ENCODE data around the gene TNS1.

DNA sequence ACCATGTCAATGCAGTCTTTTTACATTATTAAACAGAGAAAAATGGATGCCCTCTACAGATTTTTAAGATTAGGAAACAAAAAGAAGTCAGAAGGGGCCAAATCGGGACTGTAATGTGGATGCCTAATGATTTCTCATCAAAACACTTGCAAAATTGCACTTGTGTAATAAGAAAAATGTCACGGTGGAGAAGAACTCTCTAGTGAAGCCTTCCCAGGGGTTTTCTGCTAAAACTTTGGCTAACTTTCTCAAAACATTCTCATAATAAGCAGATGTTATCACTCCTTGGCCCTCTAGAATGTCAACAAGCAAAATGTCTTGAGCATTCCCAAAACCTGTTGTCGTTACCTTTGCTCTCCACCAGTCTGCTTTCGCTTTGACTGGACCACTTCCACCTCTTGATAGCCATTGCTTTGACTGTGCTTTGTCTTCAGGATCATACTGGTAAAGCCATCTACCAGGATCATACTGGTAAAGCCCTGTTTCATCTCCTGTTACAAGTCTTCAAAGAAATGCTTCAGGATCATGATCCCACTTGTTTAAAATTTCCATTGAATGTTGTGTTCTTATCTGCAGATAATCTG, 226.8 kb downstream of the TNS1 start:
- TF ChIP-seq SUZ12 (IDR thresholded peaks at IDR 0.05) (no peak), FOXM1 (IDR thresholded peaks at IDR 0.05; ENCODE audit: borderline replicate concordance) (no peak), BHLHE40 (IDR thresholded peaks at IDR 0.05; ENCODE audit: borderline replicate concordance) (no peak)

Measured in HEK293T (cell line).